Measurements from ENCODE around the gene ATOH8. TPM values are rescaled to one million over a fixed set of nuclear protein-coding genes. Genes with fewer than 3 reads are reported as not detected.

Gene ATOH8
- total RNA-seq, 1 donor: 1.3 TPM

GRCh38 chr2:85763831-85764230, 10.0 kb downstream of the ATOH8 start:
- peaks cover 2% of the 10 kb centered on the region for H3K27me3 ChIP-seq (ENCODE audit: insufficient read depth, low read length)
- peaks cover 4% of the 10 kb centered on the region for H3K4me1 ChIP-seq (ENCODE audit: insufficient read depth, low read length)
- no peak overlapping the region for H3K4me3 ChIP-seq (ENCODE audit: low read length)

GRCh38 chr2:85765081-85765731, 11.4 kb downstream of the ATOH8 start:
- peaks cover 2% of the 10 kb centered on the region for H3K27me3 ChIP-seq (ENCODE audit: insufficient read depth, low read length)
- H3K9me3 ChIP-seq (ENCODE audit: low read depth, low read length): no peaks in the 10 kb centered on the region
- peaks cover 4% of the 10 kb centered on the region for H3K4me1 ChIP-seq (ENCODE audit: insufficient read depth, low read length)
- no peak overlapping the region for H3K4me3 ChIP-seq (ENCODE audit: low read length)

More at GRCh38 chr2:85763831-85764230, 10.0 kb downstream of the ATOH8 start:
- H3K9me3 ChIP-seq (ENCODE audit: low read depth, low read length): no peaks in the 10 kb centered on the region

GRCh38 chr2:85766229-85766628, 12.4 kb downstream of the ATOH8 start:
- Histone ChIP-seq H3K9me3 (ENCODE audit: low read depth, low read length) (no peaks in the 10 kb centered on the region), H3K27me3 (ENCODE audit: insufficient read depth, low read length) (peaks cover 2% of the 10 kb centered on the region), H3K4me1 (ENCODE audit: insufficient read depth, low read length) (peaks cover 4% of the 10 kb centered on the region), H3K4me3 (ENCODE audit: low read length) (no peak overlapping the region)

GRCh38 chr2:85767803-85768665, 14.2 kb downstream of the ATOH8 start:
- Histone ChIP-seq H3K9me3 (ENCODE audit: low read depth, low read length) (no peaks in the 10 kb centered on the region), H3K4me1 (ENCODE audit: insufficient read depth, low read length) (peaks cover 13% of the 10 kb centered on the region), H3K27me3 (ENCODE audit: insufficient read depth, low read length) (peaks cover 2% of the 10 kb centered on the region), H3K4me3 (ENCODE audit: low read length) (no peak overlapping the region)

GRCh38 chr2:85768713-85769112, 14.9 kb downstream of the ATOH8 start:
- H3K27me3 ChIP-seq (ENCODE audit: insufficient read depth, low read length): peaks cover 2% of the 10 kb centered on the region
- peaks cover 13% of the 10 kb centered on the region for H3K4me1 ChIP-seq (ENCODE audit: insufficient read depth, low read length)
- no peak overlapping the region for H3K4me3 ChIP-seq (ENCODE audit: low read length)
- no peaks in the 10 kb centered on the region for H3K9me3 ChIP-seq (ENCODE audit: low read depth, low read length)

GRCh38 chr2:85769236-85769982, 15.6 kb downstream of the ATOH8 start:
- peaks cover 2% of the 10 kb centered on the region for H3K27me3 ChIP-seq (ENCODE audit: insufficient read depth, low read length)

GRCh38 chr2:85769983-85770362, 16.2 kb downstream of the ATOH8 start:
- Histone ChIP-seq H3K9me3 (ENCODE audit: low read depth, low read length) (no peaks in the 10 kb centered on the region), H3K27me3 (ENCODE audit: insufficient read depth, low read length) (peaks cover 2% of the 10 kb centered on the region), H3K4me3 (ENCODE audit: low read length) (no peak overlapping the region), H3K4me1 (ENCODE audit: insufficient read depth, low read length) (peaks cover 13% of the 10 kb centered on the region)

More at GRCh38 chr2:85769236-85769982, 15.6 kb downstream of the ATOH8 start:
- Histone ChIP-seq H3K4me1 (ENCODE audit: insufficient read depth, low read length) (peaks cover 13% of the 10 kb centered on the region), H3K4me3 (ENCODE audit: low read length) (no peak overlapping the region), H3K9me3 (ENCODE audit: low read depth, low read length) (no peaks in the 10 kb centered on the region)

- Histone ChIP-seq H3K4me3 (ENCODE audit: low read length) (no peak overlapping the region), H3K27me3 (ENCODE audit: insufficient read depth, low read length) (peaks cover 2% of the 10 kb centered on the region), H3K9me3 (ENCODE audit: low read depth, low read length) (no peaks in the 10 kb centered on the region), H3K4me1 (ENCODE audit: insufficient read depth, low read length) (peaks cover 12% of the 10 kb centered on the region)
Measured at GRCh38 chr2:85770369-85770768, 16.6 kb downstream of the ATOH8 start.

GRCh38 chr2:85770786-85771409, 17.1 kb downstream of the ATOH8 start:
- Histone ChIP-seq H3K4me1 (ENCODE audit: insufficient read depth, low read length) (peaks cover 9% of the 10 kb centered on the region), H3K4me3 (ENCODE audit: low read length) (no peak overlapping the region), H3K9me3 (ENCODE audit: low read depth, low read length) (no peaks in the 10 kb centered on the region), H3K27me3 (ENCODE audit: insufficient read depth, low read length) (no peaks in the 10 kb centered on the region)

GRCh38 chr2:85771486-85771885, 17.7 kb downstream of the ATOH8 start:
- peaks cover 9% of the 10 kb centered on the region for H3K4me1 ChIP-seq (ENCODE audit: insufficient read depth, low read length)
- H3K27me3 ChIP-seq (ENCODE audit: insufficient read depth, low read length): no peaks in the 10 kb centered on the region
- H3K9me3 ChIP-seq (ENCODE audit: low read depth, low read length): no peaks in the 10 kb centered on the region
- no peak overlapping the region for H3K4me3 ChIP-seq (ENCODE audit: low read length)

- Histone ChIP-seq H3K4me1 (ENCODE audit: insufficient read depth, low read length) (peaks cover 9% of the 10 kb centered on the region), H3K4me3 (ENCODE audit: low read length) (no peak overlapping the region), H3K9me3 (ENCODE audit: low read depth, low read length) (no peaks in the 10 kb centered on the region), H3K27me3 (ENCODE audit: insufficient read depth, low read length) (no peaks in the 10 kb centered on the region)
Measured at GRCh38 chr2:85772019-85772745, 18.4 kb downstream of the ATOH8 start.

GRCh38 chr2:85772841-85773491, 19.2 kb downstream of the ATOH8 start:
- peaks cover 9% of the 10 kb centered on the region for H3K4me1 ChIP-seq (ENCODE audit: insufficient read depth, low read length)
- H3K4me3 ChIP-seq (ENCODE audit: low read length): no peak overlapping the region
- H3K9me3 ChIP-seq (ENCODE audit: low read depth, low read length): no peaks in the 10 kb centered on the region
- H3K27me3 ChIP-seq (ENCODE audit: insufficient read depth, low read length): no peaks in the 10 kb centered on the region

GRCh38 chr2:85773692-85774091, 19.9 kb downstream of the ATOH8 start:
- no peaks in the 10 kb centered on the region for H3K27me3 ChIP-seq (ENCODE audit: insufficient read depth, low read length)
- H3K4me3 ChIP-seq (ENCODE audit: low read length): no peak overlapping the region
- H3K9me3 ChIP-seq (ENCODE audit: low read depth, low read length): no peaks in the 10 kb centered on the region
- peaks cover 9% of the 10 kb centered on the region for H3K4me1 ChIP-seq (ENCODE audit: insufficient read depth, low read length)
